Posterior cingulate gyrus (tissue), 11 donors: ENCODE data around the gene UNC13A.
"Not testable (repeated sequence)": the region's sequence is repeated elsewhere in the genome, so short reads cannot be mapped to it uniquely, and the experiment has no call there.

Experiments
- DNase-seq, 10 donors: peaks; one replicate each; pipeline versions ENCODE4 v3.0.0 to v3.0.0-alpha.2; 2020 to 2021; ENCODE audit warnings: mixed read lengths in 3 of 10
- intact Hi-C: fragments of 100-400 bp; cut with DNase I; formaldehyde crosslinking; loops from one replicate; pipeline ENCODE4 v1.15.1; 2023

UNC13A gene

DNA sequence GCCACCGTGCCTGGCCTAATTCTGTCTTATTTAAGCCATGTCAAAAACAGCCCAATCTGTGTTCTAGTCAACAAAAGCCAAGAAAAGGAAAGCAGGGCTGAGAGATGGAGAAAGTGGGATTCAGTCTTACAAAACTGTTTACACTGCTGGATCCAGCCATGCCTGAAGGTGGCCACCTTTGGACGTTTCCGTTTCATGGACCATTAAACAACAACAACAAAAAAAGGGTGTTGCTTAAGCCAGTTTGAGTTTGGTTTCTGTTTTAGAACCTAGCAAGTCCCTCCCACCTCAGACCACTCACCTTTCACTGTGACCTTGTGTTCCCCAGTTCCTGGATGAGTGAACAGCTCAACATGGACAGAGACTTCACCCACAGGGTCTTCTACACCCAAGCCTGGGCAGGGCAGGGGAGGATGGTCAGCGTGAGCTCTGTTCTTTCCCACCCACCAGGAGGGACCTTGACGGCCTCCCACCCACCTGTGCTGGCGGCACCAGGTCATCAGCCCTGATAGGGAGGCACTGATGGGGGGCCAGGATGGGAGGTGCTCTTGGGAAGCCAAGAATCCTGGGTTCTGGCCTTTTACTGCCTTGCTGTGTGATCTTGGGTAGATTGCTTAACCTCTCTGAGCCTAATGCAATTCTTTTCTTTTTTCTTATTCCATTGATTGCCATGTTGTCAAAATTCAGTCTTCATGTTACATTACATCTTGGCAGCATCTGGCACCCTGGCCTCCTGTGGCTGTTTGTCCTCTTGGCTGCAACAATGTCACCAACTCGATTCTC is 76.5 kb downstream of the UNC13A start:
- intact Hi-C loops: loop anchor here (5.0 kb wide), 1 partner anchor 166 kb away; no protein-coding TSS in a partner anchor
- peak in 1 of 10 donors; percentile 52 for DNase-seq

DNA sequence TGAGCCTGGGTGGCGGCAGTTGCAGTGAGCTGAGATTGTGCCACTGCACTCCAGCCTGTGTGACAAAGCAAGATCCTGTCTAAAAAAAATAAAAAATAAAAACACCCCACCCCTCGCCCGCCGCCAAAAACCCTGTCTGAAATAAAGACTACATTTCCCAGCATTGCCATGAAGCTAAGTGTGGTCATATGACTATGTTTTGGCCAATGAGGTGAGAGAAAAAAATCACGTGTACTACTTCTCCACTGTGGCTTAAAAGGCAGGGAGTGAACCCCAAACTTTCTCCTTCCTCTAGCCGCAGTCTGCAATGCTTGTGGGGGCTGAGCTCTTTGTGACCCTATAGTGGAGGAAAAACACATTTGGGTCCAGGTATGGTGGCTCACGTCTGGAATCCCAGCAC is 77.8 kb downstream of the UNC13A start:
- DNase-seq: peak in 1 of 10 donors; percentile 22
- intact Hi-C loops: loop anchor here (5.0 kb wide), 1 partner anchor 167 kb away; no protein-coding TSS in a partner anchor

DNA sequence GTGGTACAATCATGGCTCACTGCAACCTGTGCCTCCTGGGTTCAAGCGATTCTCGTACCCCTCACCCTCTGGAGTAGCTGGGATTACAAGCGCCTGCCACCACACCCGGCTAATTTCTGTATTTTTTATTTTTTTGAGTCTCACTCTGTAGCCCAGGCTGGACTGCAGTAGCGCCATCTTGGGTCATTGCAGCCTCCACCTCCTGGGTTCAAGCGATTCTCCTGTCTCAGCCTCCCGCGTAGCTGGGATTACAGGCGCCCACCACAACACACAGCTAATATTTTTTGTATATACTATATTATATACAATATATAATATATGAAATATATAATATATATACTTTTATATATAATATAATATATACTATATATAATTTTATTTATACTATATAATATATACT is 80.2 kb downstream of the UNC13A start:
- intact Hi-C loops: no loop called here
- DNase-seq: peak in 1 of 10 donors; percentile 62

DNA sequence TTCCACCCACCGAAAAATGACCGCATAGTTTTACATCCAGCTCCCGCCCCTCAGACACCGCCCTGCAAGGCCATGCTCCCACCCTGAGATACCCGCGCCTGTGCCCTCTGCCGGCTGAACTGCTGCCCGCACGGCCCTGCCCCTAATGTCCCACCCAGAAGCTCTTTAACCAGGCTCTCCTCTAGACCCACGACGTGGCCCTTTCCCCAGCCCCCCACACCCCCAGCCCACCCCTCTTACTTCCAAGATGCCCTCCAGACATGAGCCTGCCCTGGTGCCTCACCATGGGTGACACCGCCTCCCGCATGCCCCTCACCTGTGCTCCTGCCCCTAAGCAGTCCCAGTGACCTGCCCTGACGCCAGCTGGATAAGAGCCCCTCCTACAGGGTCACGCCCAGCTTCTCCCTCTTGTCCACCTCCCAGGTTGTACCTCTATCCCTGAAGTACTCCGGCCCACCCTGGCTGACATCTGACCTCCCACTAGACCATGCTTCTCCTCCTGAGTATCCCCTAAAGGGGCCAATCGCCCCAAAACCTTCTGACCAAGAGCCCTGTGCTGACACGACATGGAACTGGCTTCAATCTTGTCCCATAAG is 81.5 kb downstream of the UNC13A start:
- intact Hi-C loops: no loop called here
- peak in 1 of 10 donors; percentile 62 for DNase-seq

DNA sequence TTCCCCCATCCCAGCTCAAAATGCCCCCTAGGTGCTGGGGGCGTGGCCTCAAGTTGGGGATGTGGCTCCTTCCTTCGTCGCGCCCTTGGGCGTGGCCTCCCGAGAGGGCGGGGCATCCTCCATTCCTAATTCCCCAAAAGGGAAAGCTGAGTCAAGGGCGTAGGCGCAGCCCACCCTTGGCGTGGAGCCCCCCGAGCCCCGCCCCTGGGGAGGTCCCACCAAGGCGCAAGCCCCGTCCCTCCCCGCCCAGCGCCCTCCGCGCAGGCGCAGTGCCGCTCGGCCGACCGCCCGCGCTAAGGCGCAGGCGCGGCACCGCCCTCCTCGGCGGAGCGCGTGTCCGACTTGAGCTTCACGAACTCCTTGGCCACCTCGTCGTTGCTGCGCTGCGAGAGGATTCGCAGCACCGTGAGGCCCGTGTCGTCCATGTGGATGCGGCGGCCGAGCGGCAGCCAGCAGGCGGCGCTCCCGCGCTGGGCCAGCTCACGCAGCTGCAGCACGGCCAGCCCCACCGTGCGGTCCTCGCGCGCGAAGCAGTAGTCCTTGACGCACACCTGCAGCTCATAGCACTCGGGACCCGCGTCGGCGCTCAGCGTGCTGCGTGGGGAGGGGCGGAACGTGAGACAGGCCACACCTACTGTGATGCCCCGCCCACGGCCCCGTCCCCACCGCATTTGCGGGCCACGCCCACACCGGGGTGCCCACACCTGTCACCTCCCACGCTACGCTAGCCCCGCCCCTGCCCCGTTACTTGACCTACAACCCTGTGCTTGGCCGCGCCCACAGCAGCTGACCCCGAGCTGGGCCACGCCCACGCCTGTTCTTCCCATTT is 82.2 kb downstream of the UNC13A start:
- intact Hi-C loops: no loop called here
- peak; percentile 28 to 95 (median 60) for DNase-seq

DNA sequence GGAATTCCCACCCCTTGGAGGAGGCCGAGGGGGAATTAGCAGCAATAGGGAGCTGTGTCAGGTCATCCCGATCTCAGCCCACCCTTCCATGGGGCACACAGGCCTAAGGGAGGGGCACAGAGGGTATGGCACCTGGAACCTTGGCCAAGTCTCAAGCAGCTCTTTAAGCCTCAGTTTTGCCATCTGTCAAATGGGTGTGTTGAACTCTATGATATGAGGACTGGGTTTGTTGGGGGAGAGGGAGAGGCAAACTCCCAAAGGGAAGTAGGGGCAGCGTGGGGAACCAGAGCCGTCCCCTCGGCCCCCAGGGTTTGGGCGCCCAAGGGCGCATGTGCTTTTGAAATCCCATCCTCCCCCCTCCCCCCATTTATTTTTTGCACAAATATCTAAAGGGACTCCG is 83.0 kb downstream of the UNC13A start:
- no peak for DNase-seq
- intact Hi-C loops: no loop called here

DNA sequence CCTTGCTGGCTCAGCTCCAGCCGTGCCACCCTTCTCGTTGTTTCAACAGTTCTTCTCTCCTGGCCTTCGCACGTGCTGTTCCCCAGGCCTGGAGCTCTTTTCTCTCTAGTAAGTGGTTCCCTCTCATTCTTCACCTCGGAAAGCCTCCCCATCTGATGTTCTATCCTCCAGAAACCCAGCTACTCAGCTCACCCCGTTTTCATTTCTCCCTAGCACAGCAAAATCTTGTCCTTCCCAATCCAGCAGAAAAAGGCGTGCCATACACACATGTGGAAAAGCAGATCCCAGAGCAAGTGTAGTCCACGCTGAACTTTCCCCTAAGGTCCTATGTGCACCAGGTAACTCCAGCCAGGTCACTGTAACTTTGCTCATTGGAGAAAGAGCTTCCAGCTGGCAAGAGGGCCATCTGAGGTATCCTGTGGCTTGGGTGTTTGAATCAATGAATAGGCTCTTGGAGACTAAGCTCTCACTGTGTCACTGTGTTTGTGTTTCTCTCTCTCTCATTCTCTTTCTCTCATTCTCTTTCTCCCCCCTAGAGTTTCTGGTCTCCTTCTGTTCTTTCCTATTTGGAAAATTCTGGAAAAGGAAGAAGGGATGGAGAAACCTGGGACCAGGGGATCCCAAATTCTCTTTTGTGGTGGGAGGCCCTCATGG is 83.7 kb downstream of the UNC13A start:
- DNase-seq: peak in 1 of 10 donors; percentile 84

DNA sequence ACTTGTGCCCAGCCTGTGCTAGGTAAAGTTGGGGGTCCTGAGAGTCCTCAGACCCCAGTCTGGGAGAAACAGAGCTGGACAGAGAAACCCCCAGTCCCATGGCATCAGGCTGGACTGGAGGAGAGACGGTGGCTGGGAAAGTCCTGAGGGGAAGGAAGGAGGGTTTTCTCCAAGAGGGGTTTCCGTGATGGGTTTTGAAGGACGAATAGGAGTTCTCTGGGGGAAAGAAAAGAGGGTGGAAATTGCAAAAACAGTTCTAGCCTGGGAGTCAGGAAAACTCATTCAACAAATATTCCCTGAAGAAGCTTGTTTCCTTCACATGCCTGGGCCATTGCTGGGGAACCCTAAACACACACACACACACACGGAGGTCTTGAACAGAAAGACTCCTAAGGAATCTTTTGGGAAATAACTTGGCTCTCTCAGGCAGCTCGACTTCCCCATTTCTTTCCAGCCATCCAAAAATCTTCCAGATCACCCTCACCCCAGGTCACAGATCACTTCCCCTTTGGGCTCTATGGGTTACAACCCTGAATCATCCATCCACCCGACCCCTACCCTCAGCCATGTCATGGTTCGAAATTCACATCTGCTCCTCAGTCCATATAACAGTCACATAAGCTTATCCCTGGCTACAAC is 85.2 kb downstream of the UNC13A start:
- intact Hi-C loops: no loop called here
- DNase-seq: no peak

More for the DNA sequence above, 83.7 kb downstream of the UNC13A start:
- intact Hi-C loops: no loop called here

DNA sequence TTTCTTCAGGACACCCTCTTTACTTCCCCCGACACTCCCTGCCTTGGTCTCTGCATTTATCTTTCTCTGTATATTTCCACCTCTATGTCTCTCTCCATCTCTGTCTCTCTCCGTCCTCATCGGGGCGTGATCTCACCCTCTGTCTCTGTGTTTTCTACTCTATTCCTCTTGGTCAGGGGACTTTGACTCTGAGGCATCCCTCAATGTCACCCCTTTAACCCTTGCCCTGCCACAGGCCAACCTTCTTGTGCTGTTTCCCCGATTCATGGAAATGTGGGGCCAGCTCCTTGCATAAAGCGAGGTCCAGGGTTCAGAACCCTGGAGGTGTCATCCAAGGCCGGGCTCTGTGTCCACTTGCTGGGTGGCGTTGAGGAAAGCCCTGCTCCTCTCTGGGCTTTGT is 85.9 kb downstream of the UNC13A start:
- intact Hi-C loops: no loop called here
- DNase-seq: no peak

DNA sequence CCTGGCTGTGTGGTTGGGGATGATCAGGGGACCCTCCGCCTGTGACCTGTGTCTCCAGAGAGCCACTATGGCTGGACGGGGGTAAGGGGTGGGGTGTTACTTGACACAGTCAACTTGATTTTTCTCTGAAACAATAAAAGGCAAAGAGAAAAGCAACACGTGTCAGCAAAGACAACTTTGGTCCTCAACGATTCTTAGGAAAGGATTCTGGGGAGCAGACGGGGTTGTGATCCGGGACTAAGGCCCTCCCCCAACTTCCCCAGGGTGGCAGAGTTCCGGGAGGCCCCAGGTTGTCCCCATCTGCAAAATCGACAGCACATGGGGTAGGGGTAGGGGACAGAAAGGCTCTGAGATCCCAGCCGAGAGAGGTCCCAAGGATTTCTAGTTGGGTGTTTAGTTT is 86.5 kb downstream of the UNC13A start:
- intact Hi-C loops: no loop called here
- peak in 1 of 10 donors; percentile 59 for DNase-seq

DNA sequence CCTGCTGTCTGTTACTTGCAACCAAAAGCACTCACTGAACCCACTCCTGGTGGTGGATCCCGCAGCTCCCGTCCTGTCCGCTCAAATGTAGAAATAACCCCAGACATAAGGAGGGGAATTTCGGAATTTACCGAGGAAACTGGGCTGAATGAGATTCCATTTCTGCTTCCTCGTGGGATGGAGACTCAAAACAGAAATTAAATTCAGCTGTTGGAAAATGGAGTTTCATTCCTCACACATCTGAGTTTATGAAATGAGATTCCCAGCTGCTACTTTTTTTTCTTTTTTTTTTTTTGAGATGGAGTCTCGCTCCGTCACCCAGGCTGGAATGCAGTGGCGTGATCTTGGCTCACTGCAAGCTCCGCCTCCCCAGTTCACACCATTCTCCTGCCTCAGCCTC is 88.4 kb downstream of the UNC13A start:
- intact Hi-C loops: no loop called here
- DNase-seq: no peak

DNA sequence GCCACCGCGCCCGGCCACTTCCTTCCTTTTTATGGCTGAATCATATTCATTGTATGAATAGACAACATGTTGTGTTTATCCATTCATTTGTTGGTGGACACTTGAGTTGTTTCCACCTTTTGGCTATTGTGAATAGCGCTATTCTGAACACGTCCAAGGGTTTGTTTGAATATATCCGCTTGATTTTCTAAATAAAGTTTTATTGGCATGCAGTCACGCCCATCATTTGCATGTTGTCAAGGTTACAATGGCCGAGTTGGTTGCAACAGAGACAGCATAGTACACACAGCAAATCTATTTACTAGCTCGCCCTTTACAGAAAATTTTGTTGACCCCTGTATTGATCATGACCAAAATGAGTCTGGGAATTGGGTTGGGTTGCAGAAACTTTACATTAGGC is 89.2 kb downstream of the UNC13A start:
- intact Hi-C loops: no loop called here
- no peak for DNase-seq

DNA sequence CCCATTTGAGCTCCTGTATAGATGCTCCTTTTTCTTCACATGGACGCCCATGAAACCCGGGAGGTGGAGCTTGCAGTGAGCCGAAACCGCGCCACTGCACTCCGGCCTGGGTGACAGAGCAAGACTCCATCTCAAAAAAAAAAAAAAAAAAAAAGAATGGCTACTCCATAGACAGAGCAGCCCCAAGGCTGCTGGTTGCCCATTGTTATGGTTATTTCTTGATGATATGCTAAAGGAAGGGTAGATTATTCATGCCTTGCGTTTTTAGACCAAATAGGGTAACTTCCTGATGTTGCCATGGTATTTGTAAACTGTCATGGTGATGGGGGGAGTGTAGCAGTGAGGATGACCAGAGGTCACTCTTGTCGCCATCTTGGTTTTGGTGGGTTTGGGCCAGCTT is 90.1 kb downstream of the UNC13A start:
- intact Hi-C loops: not testable (repeated sequence)
- peak in 1 of 10 donors; percentile 20 for DNase-seq

DNA sequence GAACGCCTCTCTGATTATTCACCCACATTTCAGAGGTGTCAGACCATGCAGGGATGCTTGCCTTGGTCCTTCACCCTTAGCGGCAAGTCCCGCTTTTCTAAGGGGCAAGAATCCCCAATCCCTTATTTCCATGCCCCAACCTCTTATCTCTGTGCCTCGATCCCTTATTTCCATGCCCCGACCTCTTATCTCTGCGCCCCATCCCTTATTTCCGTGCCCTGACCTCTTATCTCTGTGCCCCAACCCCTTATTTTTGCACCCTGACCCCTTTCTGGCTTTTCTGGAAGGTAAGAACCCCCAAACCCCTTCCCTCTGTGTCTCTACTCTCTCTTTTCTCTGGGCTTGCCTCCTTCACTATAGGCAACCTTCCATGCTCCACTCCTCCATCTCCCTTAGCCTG is 93.9 kb downstream of the UNC13A start:
- intact Hi-C loops: not testable (repeated sequence)
- peak in 1 of 10 donors; percentile 6 for DNase-seq

DNA sequence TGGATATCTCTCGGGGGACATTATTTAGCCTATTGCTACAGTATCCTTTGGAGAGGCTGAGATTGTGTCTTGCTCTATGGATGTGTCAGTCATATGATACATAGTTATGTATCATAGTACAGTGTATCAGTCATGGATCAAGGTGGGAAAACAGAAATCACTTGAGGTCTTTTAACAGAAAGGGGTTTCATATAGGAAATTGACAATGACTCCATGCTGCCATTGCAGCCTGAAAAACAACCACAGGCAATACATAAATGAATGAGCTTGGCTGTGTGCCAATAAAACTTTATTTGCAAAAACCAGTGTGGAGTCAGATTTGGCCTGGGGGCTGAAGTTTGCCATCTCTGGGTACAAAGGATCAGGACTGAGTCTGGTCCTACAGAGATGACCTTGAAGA is 97.3 kb downstream of the UNC13A start:
- intact Hi-C loops: no loop called here
- DNase-seq: no peak

DNA sequence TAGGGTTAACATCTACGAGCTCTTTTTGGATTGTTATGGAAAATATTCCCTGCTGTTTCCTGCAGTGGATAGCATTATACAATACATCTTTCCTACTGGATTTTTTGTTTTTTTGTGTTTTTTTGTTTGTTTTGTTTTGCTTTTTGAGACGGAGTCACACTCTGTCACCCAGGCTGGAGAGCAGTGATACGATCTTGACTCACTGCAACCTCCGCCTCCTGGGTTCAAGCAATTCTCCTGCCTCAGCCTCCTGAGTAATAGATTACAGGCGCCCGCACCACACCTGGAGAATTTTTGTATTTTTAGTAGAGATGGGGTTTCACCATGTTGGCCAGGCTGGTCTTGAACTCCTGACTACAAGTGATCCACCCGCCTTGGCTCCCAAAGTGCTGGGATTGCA is 102.8 kb downstream of the UNC13A start:
- DNase-seq, intact Hi-C loops: not testable (repeated sequence)

DNA sequence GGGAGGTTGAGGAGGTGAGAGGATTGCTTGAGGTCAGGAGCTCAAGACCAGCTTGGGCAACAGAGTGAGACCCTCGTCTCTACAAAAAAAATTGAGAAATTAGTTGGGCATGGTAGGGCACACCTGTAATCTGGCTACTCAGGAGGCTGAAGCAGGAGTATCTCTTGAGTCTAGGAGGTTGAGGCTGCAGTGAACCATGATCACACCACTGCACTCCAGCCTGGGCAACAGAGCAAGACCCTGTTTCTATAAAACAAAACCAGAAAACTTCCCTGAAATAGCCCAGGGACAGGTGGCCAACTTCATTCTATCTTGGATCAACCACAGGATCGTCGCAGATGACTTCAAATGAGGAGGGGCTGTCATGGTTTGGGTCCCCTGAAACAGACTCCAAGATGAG is 104.0 kb downstream of the UNC13A start:
- intact Hi-C loops: no loop called here
- DNase-seq: no peak

DNA sequence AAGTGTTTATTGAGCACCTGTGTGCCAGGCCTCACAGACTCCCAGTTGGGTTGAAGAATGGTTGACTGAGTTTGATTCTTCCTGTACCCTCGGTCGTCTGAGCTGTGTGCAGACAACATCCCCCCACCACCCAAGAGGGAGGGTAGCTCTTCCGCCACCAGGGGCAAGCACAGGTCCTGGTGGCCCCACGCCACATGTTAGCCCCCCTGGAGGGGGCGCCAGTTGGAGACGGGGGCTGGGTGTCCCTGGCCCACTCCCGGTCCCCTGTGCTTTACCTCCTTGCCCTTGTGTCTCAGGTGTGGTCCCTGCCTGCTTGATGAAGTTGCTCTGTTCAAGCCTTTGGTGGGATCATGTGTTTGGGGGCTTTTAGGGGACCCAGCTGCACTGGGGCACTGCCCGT is 105.5 kb downstream of the UNC13A start:
- intact Hi-C loops: no loop called here
- DNase-seq: peak in 1 of 10 donors; percentile 61

DNA sequence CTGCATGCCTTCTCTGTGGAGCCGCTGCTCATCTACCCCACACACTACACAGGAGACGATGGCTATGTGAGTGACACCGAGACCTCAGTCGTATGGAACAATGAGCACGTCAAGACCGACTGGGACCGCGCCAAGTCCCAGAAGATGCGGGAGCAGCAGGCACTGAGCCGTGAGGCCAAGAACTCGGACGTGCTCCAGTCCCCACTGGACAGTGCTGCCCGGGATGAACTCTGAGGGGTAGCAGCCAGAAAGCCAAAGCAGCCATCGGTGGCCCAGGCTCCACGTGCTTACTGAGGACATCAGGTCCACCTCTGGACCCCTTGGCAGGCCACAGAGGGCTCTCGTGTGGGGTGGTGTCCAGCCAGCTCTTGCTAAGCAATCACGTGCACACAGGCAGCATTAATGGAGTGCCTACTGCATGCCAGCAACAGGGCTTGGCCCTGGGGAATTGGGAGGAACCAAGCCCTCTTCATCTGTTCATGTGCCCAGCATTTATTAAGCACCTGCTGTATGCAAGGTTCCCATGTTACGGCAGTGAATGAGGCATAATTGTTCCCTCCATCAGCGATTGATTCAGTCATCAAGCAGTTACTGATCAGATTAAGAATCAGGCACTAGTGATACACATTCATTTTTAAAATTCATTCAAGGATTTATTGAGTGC is 106.8 kb downstream of the UNC13A start:
- DNase-seq: peak in 1 of 10 donors; percentile 57
- intact Hi-C loops: no loop called here
